Spleen (tissue), 11 donors: ENCODE results near the gene TPCN2. TPM values are rescaled to one million over a fixed set of nuclear protein-coding genes. Genes with fewer than 3 reads are reported as not detected.

ENCODE experiments used
- DNase-seq: peaks from one replicate; pipeline ENCODE4 v3.0.0-alpha.2; 2020
- H3K27ac ChIP-seq, 8 donors: fragments of 200-600 bp; sonication (generic) in 7 of 8; 1 replicate in 4 of 8; 2 replicates in 4 of 8; pipeline versions ENCODE4 v1.5.0 to v1.8.0; 2016 to 2021; ENCODE audit warnings: inconsistent platforms in 4 of 8, mild to moderate bottlenecking in 4 of 8, moderate library complexity in 1 of 8
- H3K27me3 ChIP-seq, 7 donors: fragments of 200-600 bp; sonication (generic) in 6 of 7; replicated peaks in 1 of 7; 1 replicate in 4 of 7; 2 replicates in 3 of 7; pipeline versions ENCODE4 v1.5.0 to v1.8.0; 2016 to 2021; ENCODE audit warnings: inconsistent platforms in 3 of 7, mild to moderate bottlenecking in 1 of 7
- H3K36me3 ChIP-seq, 6 donors: fragments of 200-600 bp; sonication (generic) in 5 of 6; 1 replicate in 4 of 6; 2 replicates in 2 of 6; pipeline versions ENCODE4 v1.5.0 to v1.8.0; 2016 to 2021; ENCODE audit warnings: inconsistent platforms in 2 of 6
- H3K4me1 ChIP-seq, 6 donors: fragments of 200-600 bp; sonication (generic) in 5 of 6; 1 replicate in 3 of 6; 2 replicates in 3 of 6; pipeline versions ENCODE4 v1.5.0 to v1.8.0; 2016 to 2021; ENCODE audit warnings: inconsistent platforms in 3 of 6
- H3K4me3 ChIP-seq, 8 donors: fragments of 200-600 bp; sonication (generic) in 7 of 8; 1 replicate in 4 of 8; 2 replicates in 4 of 8; pipeline versions ENCODE4 v1.5.0 to v1.8.0; 2016 to 2021; ENCODE audit warnings: inconsistent platforms in 4 of 8, mild to moderate bottlenecking in 4 of 8, moderate library complexity in 2 of 8
- H3K9me3 ChIP-seq, 8 donors: fragments of 200-600 bp; sonication (generic) in 7 of 8; 1 replicate in 4 of 8; 2 replicates in 4 of 8; pipeline versions ENCODE4 v1.5.0 to v1.8.0; 2016 to 2021; ENCODE audit warnings: inconsistent platforms in 4 of 8
- POLR2A ChIP-seq, 3 donors: fragments of 450-650 bp; IDR thresholded peaks; one replicate each; pipeline ENCODE4 v1.5.1; 2017; ENCODE audit warnings: antibody characterized with exemption in 3 of 3, mild to moderate bottlenecking in 1 of 3
- POLR2AphosphoS5 ChIP-seq, 3 donors: sonication (generic); formaldehyde crosslinking; IDR thresholded peaks; one replicate each; pipeline ENCODE4 v1.5.1; 2017; ENCODE audit warnings: antibody characterized with exemption in 3 of 3
- WGBS, 5 donors: extraction: QIAGEN DNeasy Blood & Tissue Kit in 3 of 5; methylation state at CpG; one replicate each; pipeline versions ENCODE4 v1.1.5 to v1.1.7; 2013 to 2018; 5-methylcytosine and 5-hydroxymethylcytosine counted together
- intact Hi-C: fragments of 100-400 bp; cut with DNase I; formaldehyde crosslinking; loops from one replicate; pipeline ENCODE4 v1.15.0; 2023; ENCODE audit warnings: low total_unique reads
- polyA plus RNA-seq, 3 donors: library from polyadenylated mRNA; stranded (reverse); fragments of 200-250 nt; gene quantifications; one replicate each; pipeline ENCODE4 v1.2.1, GENCODE V29; 2013
- total RNA-seq, 7 donors: library from RNA; depleted of rRNA in 3 of 7; stranded (reverse); fragments of >200 nt in 3 of 7; fragmentation: NEBNext Ultra II Directional in 4 of 7; extraction: Animal tissue kit (Norgen Biotek cat#: 25700) in 4 of 7; gene quantifications; one replicate each; pipeline versions ENCODE4 v1.1.0 to v1.2.1, GENCODE V29; 2016 to 2021
- TF ChIP-seq, protein P1 (sequence below), 11 experiments: fragments of 200-600 bp in 7 of 11; fragments of 450-650 bp in 4 of 11; sonication (generic) in 4 of 11; IDR thresholded peaks in 8 of 11; conservative IDR thresholded peaks in 3 of 11; 1 replicate in 7 of 11; 2 replicates in 4 of 11; pipeline versions ENCODE4 v1.4.0 to v1.8.0; 2016 to 2021; ENCODE audit warnings: antibody characterized with exemption in 11 of 11, inconsistent platforms in 4 of 11, mild to moderate bottlenecking in 1 of 11
- donor health status: healthy with polysubstance abuse.
- donor health status: DM: no; HTN: no; CAD: no; lungs with moderate emphysema.
- donor health status: DM: no; HTN: no; CAD: no.
- donor health status: Bipolar disorder and iron deficiency.
- donor health status: healthy.
- donor health status: DM: no; HTN: no; CAD: no.
- donor health status: DM: yes; HTN: yes; CAD: no.

Gene TPCN2
- total and polyA plus RNA-seq, 10 donors, result 3.6 to 30.4 (median 24.1) TPM

- TF ChIP-seq, protein P1, sequence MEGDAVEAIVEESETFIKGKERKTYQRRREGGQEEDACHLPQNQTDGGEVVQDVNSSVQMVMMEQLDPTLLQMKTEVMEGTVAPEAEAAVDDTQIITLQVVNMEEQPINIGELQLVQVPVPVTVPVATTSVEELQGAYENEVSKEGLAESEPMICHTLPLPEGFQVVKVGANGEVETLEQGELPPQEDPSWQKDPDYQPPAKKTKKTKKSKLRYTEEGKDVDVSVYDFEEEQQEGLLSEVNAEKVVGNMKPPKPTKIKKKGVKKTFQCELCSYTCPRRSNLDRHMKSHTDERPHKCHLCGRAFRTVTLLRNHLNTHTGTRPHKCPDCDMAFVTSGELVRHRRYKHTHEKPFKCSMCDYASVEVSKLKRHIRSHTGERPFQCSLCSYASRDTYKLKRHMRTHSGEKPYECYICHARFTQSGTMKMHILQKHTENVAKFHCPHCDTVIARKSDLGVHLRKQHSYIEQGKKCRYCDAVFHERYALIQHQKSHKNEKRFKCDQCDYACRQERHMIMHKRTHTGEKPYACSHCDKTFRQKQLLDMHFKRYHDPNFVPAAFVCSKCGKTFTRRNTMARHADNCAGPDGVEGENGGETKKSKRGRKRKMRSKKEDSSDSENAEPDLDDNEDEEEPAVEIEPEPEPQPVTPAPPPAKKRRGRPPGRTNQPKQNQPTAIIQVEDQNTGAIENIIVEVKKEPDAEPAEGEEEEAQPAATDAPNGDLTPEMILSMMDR (IDR thresholded peaks at IDR 0.05 in 8 of 11, conservative IDR thresholded peaks at IDR 0.05 in 3 of 11), result no peak
- TF ChIP-seq POLR2AphosphoS5 (IDR thresholded peaks at IDR 0.05), result no peak
- no peak for TF ChIP-seq POLR2A (IDR thresholded peaks at IDR 0.05)
- H3K9me3 ChIP-seq, result peaks cover 0 to 5% (median 0%) of the 10 kb centered on the region in 8 donors
- H3K4me3 ChIP-seq, result no peak overlapping the region
- peaks cover 0 to 7% (median 2%) of the 10 kb centered on the region in 6 donors for H3K4me1 ChIP-seq
- DNase-seq, result no peak
- peaks cover 0 to 7% (median 0%) of the 10 kb centered on the region in 6 donors for H3K36me3 ChIP-seq
- no peak overlapping the region for H3K27ac ChIP-seq
- intact Hi-C loops, result no loop called here
- 74 to 92% (median 83%) methylated on average over 16 to 23 of the region's 23 CpGs for WGBS, 5 donors
- H3K27me3 ChIP-seq, result peaks cover 0 to 15% (median 0%) of the 10 kb centered on the region in 7 donors
Observed at GRCh38 chr11:69106031-69106811, 57.5 kb downstream of the TPCN2 start.

GRCh38 chr11:69107413-69107812, 58.7 kb downstream of the TPCN2 start:
- TF ChIP-seq POLR2AphosphoS5 (IDR thresholded peaks at IDR 0.05) (no peak), POLR2A (IDR thresholded peaks at IDR 0.05) (no peak)
- TF ChIP-seq, protein P1 (IDR thresholded peaks at IDR 0.05 in 8 of 11, conservative IDR thresholded peaks at IDR 0.05 in 3 of 11), result no peak
- H3K36me3 ChIP-seq, result peaks cover 0 to 7% (median 0%) of the 10 kb centered on the region in 6 donors
- no peak overlapping the region for H3K4me3 ChIP-seq
- peaks cover 0 to 5% (median 0%) of the 10 kb centered on the region in 8 donors for H3K9me3 ChIP-seq
- H3K27ac ChIP-seq, result no peak overlapping the region
- no peaks in the 10 kb centered on the region for H3K4me1 ChIP-seq
- no peak for DNase-seq
- H3K27me3 ChIP-seq, result peaks cover 0 to 4% (median 0%) of the 10 kb centered on the region in 7 donors
- intact Hi-C loops, result no loop called here

GRCh38 chr11:69108030-69108429, 59.3 kb downstream of the TPCN2 start:
- H3K27me3 ChIP-seq, result peaks cover 0 to 4% (median 0%) of the 10 kb centered on the region in 7 donors
- DNase-seq, result no peak
- H3K9me3 ChIP-seq, result peaks cover 0 to 5% (median 0%) of the 10 kb centered on the region in 8 donors
- 89 to 94% (median 94%) methylated on average over 7 of the region's 7 CpGs for WGBS, 5 donors
- TF ChIP-seq, protein P1 (IDR thresholded peaks at IDR 0.05 in 8 of 11, conservative IDR thresholded peaks at IDR 0.05 in 3 of 11), result no peak
- TF ChIP-seq POLR2A (IDR thresholded peaks at IDR 0.05) (no peak), POLR2AphosphoS5 (IDR thresholded peaks at IDR 0.05) (no peak)
- no peaks in the 10 kb centered on the region for H3K4me1 ChIP-seq
- H3K27ac ChIP-seq, result no peak overlapping the region
- no peak overlapping the region for H3K4me3 ChIP-seq
- intact Hi-C loops, result no loop called here
- H3K36me3 ChIP-seq, result peaks cover 0 to 7% (median 0%) of the 10 kb centered on the region in 6 donors

DNA sequence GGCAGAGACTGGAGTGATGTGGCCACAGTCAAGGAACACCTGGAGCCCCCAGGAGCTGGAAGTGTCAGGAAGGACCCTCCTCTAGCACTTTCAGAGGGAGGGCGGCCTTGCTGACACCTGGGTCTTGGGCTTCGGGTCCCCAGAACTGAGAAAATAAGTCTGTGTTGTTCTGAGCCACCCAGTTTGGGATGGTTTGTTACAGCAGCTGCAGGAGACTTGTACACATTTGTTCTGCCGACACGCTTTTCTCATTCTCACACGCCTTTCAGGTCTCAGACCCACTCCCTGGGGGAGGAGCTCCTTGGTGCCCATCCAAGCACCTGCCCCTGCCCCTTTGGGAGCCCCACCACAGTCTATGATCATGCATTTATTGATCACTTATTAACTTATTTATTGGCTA, 59.8 kb downstream of the TPCN2 start:
- no peak overlapping the region for H3K27ac ChIP-seq
- 80 to 95% (median 94%) methylated on average over 5 of the region's 5 CpGs for WGBS, 5 donors
- peaks cover 0 to 5% (median 0%) of the 10 kb centered on the region in 8 donors for H3K9me3 ChIP-seq
- H3K4me1 ChIP-seq, result no peaks in the 10 kb centered on the region
- intact Hi-C loops, result no loop called here
- TF ChIP-seq POLR2AphosphoS5 (IDR thresholded peaks at IDR 0.05), result no peak
- TF ChIP-seq, protein P1 (IDR thresholded peaks at IDR 0.05 in 8 of 11, conservative IDR thresholded peaks at IDR 0.05 in 3 of 11), result no peak
- TF ChIP-seq POLR2A (IDR thresholded peaks at IDR 0.05), result no peak
- no peak overlapping the region for H3K4me3 ChIP-seq
- peaks cover 0 to 7% (median 0%) of the 10 kb centered on the region in 6 donors for H3K36me3 ChIP-seq
- peaks cover 0 to 4% (median 0%) of the 10 kb centered on the region in 7 donors for H3K27me3 ChIP-seq
- DNase-seq, result no peak
